Stimulated activated CD4-positive, alpha-beta T cell treated with anti-CD3 and anti-CD28 coated beads, Interleukin-12 subunit alpha, Interleukin-12 subunit beta, amount 100 ng/mL, for 24 hours (primary cell): Measurements from ENCODE around the gene ZFP36.
"Not testable (repeated sequence)": the region's sequence is repeated elsewhere in the genome, so short reads cannot be mapped to it uniquely, and the experiment has no call there.

Source experiments
- DNase-seq, 2 experiments: peaks; one replicate each; pipeline ENCODE4 v3.0.0-alpha.2; 2020; ENCODE audit warnings: low read depth in 2 of 2

ZFP36 gene, protein sequence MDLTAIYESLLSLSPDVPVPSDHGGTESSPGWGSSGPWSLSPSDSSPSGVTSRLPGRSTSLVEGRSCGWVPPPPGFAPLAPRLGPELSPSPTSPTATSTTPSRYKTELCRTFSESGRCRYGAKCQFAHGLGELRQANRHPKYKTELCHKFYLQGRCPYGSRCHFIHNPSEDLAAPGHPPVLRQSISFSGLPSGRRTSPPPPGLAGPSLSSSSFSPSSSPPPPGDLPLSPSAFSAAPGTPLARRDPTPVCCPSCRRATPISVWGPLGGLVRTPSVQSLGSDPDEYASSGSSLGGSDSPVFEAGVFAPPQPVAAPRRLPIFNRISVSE

DNA sequence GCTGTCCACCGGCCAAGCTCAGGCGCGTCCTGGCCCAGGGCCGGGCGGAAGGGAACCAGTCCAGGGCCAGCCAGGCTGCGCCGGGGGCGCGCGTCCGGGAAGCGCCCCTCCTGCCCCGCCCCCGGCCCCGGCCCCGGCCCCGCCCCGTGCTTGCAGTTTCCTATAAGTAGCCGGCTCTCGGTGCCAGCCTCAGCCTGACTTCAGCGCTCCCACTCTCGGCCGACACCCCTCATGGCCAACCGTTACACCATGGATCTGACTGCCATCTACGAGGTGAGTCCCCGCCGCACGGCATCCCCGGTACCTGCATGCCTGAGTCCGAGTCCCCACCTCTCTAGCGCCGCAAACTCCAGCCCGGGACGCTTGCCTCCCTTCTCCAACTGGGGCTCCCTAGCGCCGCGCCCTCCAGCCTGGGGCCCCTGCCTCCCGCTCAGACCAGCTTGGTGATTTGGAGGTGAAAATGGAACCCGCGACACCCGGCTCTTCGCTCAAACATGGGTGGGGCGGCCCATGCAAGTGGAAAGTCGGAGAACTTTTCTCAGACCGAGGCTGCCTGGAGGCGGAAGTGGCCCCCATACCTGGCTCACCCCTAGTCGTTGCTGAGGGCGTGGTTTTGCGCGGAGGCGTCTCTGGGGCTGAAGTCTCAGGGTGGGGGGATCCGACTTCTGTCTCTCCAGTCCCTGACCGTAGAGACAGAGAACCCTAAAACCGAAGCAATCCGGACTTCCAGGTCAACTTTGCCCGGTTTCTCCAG, at the start of gene ZFP36:
Gene ZFP36, plus strand, starts transcription at position 192 of the 754 bp plus-strand sequence. Its CDS starts 58 bp downstream, at position 250.
- DNase-seq, result peak; percentile 78 to 82

DNA sequence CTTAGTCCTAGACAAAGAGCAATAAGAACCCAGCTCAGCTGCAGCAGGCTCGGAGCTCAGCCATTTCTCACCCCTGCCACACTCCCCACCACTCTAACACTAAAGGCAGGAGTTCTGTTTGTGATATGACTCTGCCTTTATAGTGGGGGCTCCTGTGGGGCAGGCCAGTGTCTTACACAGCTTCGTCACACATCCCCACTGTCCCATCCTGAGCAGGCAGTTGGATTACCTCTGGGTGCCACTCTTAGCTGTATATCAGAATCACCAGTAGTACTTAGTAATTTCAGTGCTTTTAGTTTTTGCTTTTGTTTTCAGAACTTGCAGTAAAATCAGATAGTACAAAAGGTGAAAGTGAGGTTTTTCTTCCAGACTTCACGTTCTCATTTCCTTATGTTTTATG, 47.6 kb upstream of the ZFP36 start:
- no peak for DNase-seq

DNA sequence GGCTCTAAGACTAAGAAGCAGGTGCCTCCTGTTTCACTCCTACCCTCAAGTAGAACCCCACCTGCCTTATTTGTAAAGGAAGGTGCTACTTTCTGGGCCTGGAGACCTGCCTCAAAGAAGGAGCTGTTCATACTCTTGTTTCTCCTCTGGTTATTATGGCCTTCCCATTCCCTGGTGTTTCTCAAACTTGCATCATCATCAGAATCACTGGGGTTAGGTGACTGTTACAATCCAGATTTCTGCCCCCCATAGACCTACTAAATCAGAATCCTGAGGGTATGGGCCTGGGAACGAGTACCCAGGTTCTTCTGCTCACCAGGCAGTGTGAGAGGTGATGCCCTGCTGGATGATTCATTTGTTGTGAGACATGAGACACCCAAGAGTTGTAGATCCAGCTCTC, 46.0 kb upstream of the ZFP36 start:
- DNase-seq, result no peak

DNA sequence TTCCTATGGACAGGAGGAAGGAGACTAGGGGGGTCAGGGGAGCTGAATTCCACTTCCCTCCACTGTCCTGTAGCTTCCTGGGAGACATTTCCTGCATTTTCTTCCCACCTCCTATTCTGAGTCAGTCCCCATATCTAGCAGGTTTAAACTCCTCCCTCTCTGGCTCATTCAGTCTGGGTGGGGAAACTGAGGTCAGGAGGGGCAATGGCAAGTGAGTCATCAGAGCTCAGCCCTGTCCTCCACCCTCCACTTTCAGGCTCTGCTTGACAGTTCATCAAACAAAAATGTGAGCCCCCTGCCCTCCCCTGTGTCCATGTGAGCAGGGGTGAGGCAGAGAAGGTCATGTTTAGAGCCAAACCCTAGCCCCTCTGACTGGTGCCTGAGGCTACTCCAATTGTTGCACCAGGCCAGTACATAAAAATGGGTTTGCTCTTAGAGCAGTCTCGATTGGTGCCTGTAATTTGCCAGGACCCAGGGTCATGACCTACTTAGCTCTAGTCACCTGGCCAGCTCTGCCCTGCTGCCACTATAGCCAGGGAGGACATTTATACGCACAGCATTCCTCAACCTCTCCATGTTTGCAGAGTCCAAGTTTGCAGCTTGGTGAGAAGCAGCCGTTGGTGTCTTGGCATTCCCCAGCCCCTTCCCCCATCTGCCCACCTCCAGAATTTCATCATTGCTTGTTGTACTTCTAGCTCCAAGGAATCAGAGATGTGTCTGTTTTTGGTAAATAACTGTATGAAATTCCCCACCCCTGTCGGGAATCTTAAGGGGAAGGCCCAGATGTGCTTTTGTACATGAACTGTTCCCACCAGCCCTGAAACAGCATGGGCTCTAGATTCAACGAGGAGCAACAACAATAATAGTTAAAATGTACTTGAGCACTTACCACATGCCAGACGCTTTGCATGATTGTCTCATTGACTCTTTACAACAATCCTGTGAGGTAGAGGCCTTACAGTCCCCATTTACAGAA, 43.7 kb upstream of the ZFP36 start:
- no peak for DNase-seq

DNA sequence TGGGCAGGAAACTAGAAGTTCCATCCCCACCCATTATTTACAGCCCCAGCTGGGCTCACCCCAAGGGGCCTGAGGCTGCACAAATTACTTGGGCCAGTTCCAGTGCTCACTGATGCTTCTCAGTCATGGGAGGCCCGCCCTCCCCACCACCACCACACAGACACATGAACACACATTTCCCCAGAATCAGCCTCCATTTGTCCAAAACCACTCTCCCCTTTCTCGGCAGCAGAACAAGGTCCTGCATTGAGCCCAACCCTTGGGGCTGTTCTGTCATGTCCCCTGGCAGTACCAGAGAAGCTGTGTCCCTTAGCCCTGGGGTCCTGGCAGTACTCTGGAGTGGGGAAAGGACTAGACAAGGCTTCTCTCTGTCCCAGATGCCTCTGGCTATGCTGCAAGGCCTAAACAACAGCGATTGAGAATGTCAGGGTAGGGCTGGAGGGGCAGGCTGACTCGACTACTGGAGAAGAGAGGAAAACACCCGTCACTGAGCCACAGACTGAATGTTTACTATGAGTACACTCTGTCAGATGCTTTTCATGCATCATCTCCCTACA, 42.7 kb upstream of the ZFP36 start:
- DNase-seq, result no peak

DNA sequence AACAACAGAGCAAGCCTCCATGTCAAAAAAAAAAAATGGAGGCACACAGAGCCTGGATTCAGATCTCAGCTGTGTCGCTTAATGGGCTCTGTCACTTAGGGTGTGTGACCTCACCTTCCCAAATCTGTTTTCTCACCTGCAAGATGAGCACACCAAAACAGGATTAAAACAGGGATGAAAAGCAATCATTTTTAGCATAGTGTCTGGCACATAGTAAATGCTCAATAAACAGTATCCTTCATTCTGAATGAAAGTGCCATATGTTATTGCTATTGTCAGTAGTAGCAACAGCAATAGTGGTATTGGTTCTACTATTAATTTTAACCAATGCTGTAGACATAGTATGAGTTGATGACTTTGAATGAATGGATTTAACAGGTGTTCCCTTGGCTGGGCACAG, 41.1 kb upstream of the ZFP36 start:
- no peak for DNase-seq

DNA sequence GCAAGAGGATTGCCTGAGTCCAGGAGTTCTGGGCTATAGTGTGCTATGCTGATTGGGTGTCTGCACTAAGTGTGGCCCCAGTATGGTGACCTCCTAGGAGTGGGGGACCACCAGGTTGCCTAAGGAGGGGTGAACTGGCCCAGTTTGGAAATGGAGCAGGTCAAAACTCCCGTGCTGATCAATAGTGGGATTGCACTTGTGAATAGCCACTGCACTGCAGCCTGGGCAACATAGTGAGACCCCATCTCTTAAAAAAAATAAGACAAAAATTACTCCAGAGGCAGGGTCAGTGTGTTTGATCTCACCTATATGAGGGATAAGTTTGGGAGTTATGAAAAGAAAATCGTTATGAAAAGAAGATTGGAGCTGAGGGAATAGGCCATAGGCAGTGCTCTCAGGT, 37.4 kb upstream of the ZFP36 start:
- DNase-seq, result no peak

DNA sequence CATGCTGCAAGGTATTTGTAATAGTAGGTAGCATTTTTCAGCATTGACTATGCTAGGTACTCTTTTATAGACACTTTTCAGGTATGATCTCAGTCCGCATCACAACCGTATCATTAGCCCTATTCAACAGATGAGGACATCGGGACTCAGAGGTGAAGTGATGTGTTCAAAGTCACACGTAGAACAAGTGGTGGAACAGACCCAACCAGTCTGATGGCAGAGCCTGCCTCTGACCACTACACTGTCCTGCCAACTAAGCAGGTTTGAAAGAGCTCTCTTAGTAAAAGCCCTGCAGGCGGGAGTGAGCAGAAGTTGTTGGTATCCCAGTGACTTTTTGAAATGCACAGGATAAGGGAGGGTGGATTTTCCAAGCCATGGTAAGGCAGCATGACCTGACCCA, 35.9 kb upstream of the ZFP36 start:
- no peak for DNase-seq

DNA sequence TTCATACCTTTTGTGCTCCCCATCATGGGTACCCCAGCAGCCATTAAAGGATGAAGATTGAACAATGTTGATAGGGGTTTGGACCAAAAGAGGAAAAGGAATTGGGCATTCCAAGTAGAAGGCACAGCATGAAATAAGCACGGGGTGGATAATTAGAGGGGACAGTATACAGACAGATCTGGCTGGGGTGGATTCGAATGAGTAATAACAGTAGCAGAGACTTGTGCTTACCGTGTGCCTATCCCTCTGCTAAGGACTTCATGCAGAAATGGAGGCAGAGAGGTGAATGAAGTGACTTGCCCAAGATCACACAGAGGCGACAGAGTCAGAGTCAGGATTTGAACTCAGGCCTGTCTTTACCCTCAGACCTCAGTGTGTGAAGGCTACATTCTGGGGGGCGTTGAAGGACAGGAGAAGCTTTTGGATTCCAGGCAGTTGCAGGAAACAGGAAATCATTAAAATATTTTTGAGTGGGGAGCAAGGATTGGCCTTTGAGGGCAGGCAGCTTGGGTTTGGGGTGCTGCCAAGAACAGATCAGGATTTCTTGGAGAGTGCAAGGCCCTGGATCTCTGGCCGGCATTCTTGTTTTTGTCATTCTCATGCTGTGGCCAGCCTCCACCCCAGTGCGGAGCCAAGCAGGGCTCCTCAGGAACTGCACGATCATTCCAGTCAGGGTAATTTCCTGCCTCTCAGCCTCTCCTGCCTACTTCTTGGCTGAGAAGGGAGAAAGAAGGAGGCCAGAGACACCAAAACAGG, 34.4 kb upstream of the ZFP36 start:
- no peak for DNase-seq

DNA sequence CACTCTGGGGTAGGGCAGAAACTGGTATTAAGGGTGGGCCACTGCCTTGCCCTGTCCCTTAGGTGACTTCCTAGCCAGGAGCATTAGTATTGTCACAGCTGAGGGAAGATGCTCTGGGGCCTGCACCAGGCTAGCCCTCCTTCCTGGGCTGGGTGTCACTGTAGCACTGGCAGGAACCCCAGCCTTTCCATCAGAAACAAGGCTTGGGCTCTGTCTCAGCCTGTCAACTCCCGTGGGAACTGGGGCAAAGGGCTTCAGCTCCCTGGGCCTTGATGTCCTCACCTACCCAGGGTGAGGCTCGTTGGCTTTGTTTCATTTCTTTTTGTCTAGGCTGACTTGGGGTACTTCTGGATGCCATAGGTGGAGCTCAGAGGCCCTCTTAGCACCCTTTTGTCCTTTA, 33.7 kb upstream of the ZFP36 start:
- DNase-seq, result no peak

DNA sequence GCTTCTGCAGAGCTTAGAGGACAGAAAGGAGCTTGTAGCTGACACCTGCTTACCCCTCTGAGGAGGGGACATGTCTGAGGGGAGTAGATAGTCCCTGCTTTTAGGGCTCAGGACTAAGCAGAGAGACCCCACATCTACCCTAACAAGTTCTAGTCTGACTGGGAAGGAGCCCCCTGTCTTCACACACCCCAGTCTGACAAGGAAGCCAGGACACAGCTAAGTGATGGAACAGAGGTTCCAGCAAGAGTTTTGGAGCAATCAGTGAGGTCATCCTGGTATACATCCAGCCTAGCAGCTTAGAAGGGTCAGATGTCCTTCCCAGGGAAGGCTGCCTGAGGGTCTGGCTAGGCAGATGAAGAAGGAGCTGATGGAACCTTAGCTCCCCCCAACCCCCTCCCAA, 30.7 kb upstream of the ZFP36 start:
- DNase-seq, result no peak

DNA sequence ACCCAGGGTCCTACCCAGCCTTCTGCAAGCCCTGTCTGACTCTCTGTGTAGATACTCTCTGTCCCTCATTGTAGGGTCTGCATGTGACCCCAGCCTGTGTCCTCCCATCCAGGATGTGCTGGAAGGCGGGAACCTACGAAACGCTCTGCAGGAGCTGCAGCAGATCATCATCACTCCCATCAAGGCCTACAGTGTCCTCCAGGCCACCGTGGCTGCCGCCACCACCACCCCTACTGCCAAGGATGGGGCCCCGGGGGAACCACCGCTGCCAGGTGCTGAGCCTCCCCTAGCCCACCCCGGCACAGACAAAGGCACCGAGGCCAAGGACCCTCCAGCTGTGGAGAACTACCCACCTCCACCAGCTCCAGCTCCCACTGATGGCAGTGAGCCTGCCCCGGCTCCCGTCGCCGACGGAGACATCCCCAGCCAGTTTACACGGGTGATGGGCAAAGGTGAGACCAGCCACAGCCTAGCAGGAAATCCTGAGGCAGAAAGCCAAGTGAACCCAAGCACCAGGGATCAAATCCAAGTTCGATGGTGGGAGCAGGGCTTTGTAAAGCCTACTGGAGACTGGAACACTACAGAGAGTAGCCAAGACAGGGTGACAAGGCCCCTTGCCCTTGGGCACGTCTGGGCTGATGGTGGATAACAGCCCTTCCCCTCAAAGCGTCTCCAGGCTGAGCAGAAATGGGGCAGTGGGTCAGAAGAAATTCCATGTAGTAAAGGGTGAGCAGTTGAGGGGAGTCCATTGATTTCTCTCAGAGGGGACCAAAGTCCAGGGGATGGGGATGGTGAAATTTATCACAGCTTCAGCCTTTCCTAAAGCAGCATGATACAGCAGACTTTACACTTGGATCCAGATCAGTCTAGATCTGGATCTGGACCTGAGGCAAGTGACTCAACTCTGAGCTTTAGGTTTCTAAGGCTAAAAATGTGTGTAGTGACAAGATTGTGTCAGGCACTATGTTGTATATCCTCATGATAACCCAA, 29.0 kb upstream of the ZFP36 start:
- DNase-seq, result no peak

DNA sequence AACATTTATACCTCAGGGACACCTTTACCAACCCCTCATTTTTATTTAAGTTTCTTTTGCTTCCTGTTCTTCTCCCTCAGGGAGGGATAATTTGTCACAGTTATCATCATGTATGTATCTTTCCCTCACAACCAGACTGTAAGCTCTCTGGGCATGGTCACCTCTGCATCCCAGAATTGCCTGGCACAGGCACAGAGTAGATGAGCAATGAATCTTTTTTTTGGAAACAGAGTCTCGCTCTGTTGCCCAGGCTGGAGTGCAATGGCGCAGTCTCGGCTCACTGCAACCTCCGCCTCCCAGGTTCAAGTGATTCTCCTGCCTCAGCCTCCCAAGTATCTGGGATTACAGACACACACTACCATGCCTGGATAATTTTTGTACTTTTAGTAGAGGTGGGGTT, 27.3 kb upstream of the ZFP36 start:
- not testable (repeated sequence) for DNase-seq

DNA sequence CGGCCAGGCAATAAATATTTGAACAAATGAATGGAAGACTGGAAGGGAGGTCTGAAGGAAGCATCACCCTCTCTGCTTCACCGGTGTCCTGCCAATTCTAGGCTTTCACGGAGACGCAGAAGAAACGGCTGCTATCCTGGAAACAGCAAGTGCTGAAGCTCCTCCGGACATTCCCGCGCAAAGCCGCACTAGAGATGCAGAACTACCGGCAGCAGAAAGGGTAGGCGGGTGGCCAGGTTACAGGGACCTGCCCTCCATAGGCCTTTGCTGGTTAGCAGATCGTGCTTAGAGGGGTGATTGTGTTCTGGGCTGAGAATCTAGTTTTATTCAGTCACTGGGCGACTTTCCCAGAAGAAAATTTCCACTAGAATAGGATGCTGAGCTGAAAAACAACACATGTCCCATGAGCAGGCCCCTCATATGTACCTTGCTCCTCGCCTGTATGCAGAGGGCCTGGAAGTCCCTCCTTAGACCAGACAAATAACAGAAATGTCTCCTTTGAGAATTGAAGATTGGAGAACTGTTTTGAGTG, 26.7 kb upstream of the ZFP36 start:
- no peak for DNase-seq

DNA sequence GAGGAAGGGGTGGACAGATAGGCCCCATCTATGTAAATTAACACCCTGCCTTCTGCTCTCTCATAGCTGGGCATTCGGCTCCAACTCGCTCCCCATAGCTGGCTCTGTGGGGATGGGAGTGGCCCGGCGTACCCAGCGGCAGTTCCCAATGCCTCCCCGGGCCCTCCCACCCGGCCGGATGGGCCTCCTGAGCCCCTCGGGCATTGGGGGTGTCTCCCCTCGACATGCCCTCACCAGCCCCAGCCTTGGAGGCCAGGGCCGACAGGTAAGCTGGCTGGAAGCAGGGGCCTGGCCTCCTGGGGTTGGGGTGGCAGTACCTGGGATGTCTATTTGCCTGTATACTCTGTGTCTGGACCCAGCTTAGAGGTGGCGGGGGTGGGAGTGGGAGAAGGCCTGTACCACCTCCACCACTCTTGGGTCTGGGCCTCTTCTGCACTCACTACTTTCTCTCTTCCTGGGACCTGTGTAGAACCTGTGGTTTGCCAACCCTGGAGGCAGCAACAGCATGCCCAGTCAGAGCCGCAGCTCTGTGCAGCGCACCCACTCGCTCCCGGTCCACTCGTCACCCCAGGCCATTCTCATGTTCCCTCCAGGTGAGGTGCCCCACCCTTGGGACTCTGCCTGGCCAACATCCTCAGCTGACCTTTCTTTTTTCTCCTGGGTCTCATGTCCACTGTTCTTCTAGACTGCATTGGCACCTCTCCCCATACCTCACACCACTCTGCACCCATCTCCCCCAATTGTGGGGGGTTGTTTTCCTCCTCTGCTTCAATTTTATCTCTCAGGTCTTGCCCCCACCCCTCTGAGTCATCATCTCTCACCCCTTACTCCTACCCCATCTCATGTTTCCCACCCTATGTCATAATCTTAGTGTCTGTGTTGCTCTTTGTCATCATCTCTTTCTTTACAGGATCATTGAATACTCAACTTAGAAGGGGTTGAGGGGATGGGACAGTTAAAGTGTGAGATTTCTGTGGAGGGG, 25.8 kb upstream of the ZFP36 start:
- no peak for DNase-seq

DNA sequence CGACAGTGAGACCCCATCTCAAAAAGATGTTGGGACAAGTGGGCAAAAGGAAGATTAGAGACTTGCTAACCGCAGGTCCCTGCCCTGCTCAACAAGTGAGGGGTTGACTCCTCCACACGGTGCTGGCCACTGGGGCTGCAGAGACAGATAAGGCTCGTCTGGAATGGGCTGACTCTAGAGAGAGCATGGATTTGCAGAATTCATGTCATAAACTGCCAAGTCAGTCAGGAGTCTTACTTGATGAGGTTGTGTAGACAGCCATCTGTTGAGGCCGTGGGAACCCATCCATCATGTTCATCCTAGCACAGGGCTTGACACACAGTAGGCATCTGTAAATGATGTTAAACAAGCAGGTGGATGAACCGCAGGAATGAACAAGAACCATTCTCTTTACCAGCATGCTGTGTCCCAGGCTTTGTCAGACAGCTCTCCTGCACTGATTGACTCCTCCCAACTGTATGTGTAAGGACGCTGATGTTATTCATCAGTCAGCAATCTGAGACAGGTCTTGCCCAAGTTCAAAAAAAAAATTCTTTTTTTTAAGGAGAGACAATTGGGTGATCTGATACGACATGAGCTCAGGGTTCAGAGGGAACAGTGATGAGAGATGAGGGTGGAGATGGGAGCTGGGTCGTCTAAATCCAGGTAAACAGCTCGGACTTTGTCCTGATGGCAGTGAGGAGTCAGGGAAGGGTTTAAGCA, 24.6 kb upstream of the ZFP36 start:
- DNase-seq, result no peak

DNA sequence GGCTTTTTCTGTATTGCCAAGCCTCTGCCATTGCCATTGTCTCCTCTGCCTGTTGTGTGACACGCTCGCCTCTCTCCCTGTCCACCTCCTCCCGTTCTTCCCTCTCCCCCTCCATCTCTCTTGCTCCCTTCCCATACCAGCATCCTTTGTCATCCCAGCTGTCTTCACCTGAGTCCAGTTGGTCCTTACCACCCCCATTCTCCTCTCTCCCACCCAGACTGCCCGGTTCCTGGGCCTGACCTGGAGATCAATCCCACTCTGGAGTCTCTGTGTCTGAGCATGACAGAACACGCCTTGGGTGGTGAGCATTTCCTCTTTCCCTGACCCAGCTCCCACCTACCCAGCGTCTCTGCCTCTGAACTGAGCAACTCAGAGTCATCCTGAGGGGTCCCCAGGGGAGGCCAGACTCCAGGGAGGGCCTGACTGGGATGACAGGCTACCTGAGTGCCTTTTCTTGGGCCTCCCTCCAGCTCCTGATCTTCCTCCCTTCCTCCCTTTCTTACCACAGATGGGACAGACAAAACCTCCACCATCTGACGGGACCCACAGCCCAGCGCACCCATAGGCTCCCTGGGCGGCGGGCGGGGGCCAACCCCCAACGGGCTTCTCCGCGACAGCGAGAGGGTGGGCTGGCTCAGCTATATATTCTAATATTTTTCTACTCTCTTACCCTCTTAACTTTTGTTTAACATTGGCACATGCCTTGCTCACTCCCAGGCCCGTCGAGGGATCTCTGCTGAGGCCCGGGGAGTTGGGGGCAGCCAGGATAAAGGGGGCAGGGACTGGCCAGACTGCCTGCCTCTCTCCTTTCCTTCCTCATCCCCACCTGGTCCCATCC, 23.4 kb upstream of the ZFP36 start:
- DNase-seq, result no peak
